ENCODE data around the gene ZDHHC14. TPM values are rescaled to one million over a fixed set of nuclear protein-coding genes. Genes with fewer than 3 reads are reported as not detected.

ZDHHC14 gene
- total and polyA plus RNA-seq, 2 experiments from 2014 or later, result 3.0 to 7.4 TPM

GRCh38 chr6:157603314-157603940, 222.4 kb downstream of the ZDHHC14 start:
- ATAC-seq, result no peak
- H3K79me2 ChIP-seq (replicated peaks; ENCODE audit: insufficient read depth), result no peaks in the 10 kb centered on the region
- no peaks in the 10 kb centered on the region for H3K36me3 ChIP-seq (ENCODE audit: insufficient read depth)
- H3K4me3 ChIP-seq, result no peak overlapping the region
- H3K4me2 ChIP-seq, result no peak overlapping the region
- H3K4me1 Mint-ChIP-seq, result peaks cover 32% of the 10 kb centered on the region
- H3K36me3 Mint-ChIP-seq (ENCODE audit: low read depth), result no peaks in the 10 kb centered on the region
- no peak overlapping the region for H3K4me3 Mint-ChIP-seq
- DNase-seq (ENCODE audit: low spot score), result no peak
- H3K27ac Mint-ChIP-seq, result no peak overlapping the region
- H3K27me3 ChIP-seq (ENCODE audit: insufficient read depth), result no peaks in the 10 kb centered on the region
- peaks cover 22% of the 10 kb centered on the region for H3K4me1 ChIP-seq (ENCODE audit: insufficient read depth)
- TF ChIP-seq STAT1 (IDR thresholded peaks at IDR 0.05; ENCODE audit: unreplicated experiment), result no peak
- TF ChIP-seq ZNF331 (CRISPR knock-in tag; IDR thresholded peaks at IDR 0.05; ENCODE audit: low read depth), result no peak
- TF ChIP-seq NANOG (IDR thresholded peaks at IDR 0.05; ENCODE audit: borderline replicate concordance), result no peak
- TF ChIP-seq CREB1 (CRISPR knock-in tag; IDR thresholded peaks at IDR 0.05; ENCODE audit: low read depth), result no peak
- no peak for TF ChIP-seq ZNF114 (CRISPR knock-in tag; IDR thresholded peaks at IDR 0.05)
- no peak for TF ChIP-seq POLR2AphosphoS5 (IDR thresholded peaks at IDR 0.05; ENCODE audit: low read depth)
- TF ChIP-seq REST (IDR thresholded peaks at IDR 0.05; ENCODE audit: unreplicated experiment), result no peak
- TF ChIP-seq EZH2 (IDR thresholded peaks at IDR 0.05; ENCODE audit: low read depth, unreplicated experiment), result no peak
- TF ChIP-seq, protein P1, sequence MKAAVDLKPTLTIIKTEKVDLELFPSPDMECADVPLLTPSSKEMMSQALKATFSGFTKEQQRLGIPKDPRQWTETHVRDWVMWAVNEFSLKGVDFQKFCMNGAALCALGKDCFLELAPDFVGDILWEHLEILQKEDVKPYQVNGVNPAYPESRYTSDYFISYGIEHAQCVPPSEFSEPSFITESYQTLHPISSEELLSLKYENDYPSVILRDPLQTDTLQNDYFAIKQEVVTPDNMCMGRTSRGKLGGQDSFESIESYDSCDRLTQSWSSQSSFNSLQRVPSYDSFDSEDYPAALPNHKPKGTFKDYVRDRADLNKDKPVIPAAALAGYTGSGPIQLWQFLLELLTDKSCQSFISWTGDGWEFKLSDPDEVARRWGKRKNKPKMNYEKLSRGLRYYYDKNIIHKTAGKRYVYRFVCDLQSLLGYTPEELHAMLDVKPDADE (IDR thresholded peaks at IDR 0.05), result no peak
- TF ChIP-seq, protein P2, sequence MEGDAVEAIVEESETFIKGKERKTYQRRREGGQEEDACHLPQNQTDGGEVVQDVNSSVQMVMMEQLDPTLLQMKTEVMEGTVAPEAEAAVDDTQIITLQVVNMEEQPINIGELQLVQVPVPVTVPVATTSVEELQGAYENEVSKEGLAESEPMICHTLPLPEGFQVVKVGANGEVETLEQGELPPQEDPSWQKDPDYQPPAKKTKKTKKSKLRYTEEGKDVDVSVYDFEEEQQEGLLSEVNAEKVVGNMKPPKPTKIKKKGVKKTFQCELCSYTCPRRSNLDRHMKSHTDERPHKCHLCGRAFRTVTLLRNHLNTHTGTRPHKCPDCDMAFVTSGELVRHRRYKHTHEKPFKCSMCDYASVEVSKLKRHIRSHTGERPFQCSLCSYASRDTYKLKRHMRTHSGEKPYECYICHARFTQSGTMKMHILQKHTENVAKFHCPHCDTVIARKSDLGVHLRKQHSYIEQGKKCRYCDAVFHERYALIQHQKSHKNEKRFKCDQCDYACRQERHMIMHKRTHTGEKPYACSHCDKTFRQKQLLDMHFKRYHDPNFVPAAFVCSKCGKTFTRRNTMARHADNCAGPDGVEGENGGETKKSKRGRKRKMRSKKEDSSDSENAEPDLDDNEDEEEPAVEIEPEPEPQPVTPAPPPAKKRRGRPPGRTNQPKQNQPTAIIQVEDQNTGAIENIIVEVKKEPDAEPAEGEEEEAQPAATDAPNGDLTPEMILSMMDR (conservative IDR thresholded peaks at IDR 0.05; ENCODE audit: low read depth in 2 of 2), result no peak
- TF ChIP-seq JUNB (IDR thresholded peaks at IDR 0.05; ENCODE audit: unreplicated experiment), result no peak
- no peak for TF ChIP-seq ZNF462 (CRISPR knock-in tag; IDR thresholded peaks at IDR 0.05)
- TF ChIP-seq EZH2phosphoT487 (IDR thresholded peaks at IDR 0.05; ENCODE audit: unreplicated experiment), result no peak
- H4K20me1 ChIP-seq (replicated peaks; ENCODE audit: insufficient read depth), result no peaks in the 10 kb centered on the region
- no peak overlapping the region for H3K27ac ChIP-seq (ENCODE audit: low read depth)
- H3K9me3 Mint-ChIP-seq, result no peaks in the 10 kb centered on the region
- no peaks in the 10 kb centered on the region for H3K9me2 ChIP-seq (ENCODE audit: insufficient read depth)
- peaks cover 7% of the 10 kb centered on the region for H3K27me3 Mint-ChIP-seq (ENCODE audit: insufficient read depth, low read depth, poor library complexity)
- H2AFZ ChIP-seq, result no peak overlapping the region
- no peaks in the 10 kb centered on the region for H3F3A ChIP-seq (replicated peaks; ENCODE audit: low read depth)
